ENCODE measurements around the gene FOCAD. TPM values are rescaled to one million over a fixed set of nuclear protein-coding genes. Genes with fewer than 3 reads are reported as not detected.
"Not testable (repeated sequence)": the region's sequence is repeated elsewhere in the genome, so short reads cannot be mapped to it uniquely, and the experiment has no call there.

The FOCAD gene
- polyA plus RNA-seq, 4 donors, result 3.5 to 14.9 (median 6.9) TPM

- Histone ChIP-seq H3K4me3 (ENCODE audit: low read depth in 1 of 3, low read length in 3 of 3) (no peak overlapping the region), H3K9me3 (ENCODE audit: control insufficient read depth in 2 of 2, insufficient read depth in 1 of 2, low read depth in 1 of 2, low read length in 1 of 2) (no peaks in the 10 kb centered on the region), H3K36me3 (ENCODE audit: control insufficient read depth in 3 of 3, insufficient read depth in 2 of 3, low read depth in 1 of 3, low read length in 3 of 3) (no peaks in the 10 kb centered on the region), H3K4me1 (ENCODE audit: control insufficient read depth in 3 of 3, insufficient read depth in 2 of 3, low read depth in 1 of 3, low read length in 2 of 3) (peaks cover 0 to 4% (median 0%) of the 10 kb centered on the region in 3 donors), H3K27ac (ENCODE audit: low read depth in 1 of 3, low read length in 2 of 3) (no peak overlapping the region), H3K27me3 (ENCODE audit: control insufficient read depth in 3 of 3, insufficient read depth in 3 of 3, low read length in 3 of 3) (no peaks in the 10 kb centered on the region)
- FAIRE-seq (no peak), DNase-seq (no peak)
- WGBS, 3 donors, result 35 to 54% (median 47%) methylated on average over 1 of the region's 1 CpG
Measured at GRCh38 chr9:20649381-20649780, 34.7 kb upstream of the FOCAD start.

- Histone ChIP-seq H3K4me1 (ENCODE audit: control insufficient read depth in 3 of 3, insufficient read depth in 2 of 3, low read depth in 1 of 3, low read length in 2 of 3) (peaks cover 0 to 4% (median 0%) of the 10 kb centered on the region in 3 donors), H3K27me3 (ENCODE audit: control insufficient read depth in 3 of 3, insufficient read depth in 3 of 3, low read length in 3 of 3) (no peaks in the 10 kb centered on the region), H3K9me3 (ENCODE audit: control insufficient read depth in 2 of 2, insufficient read depth in 1 of 2, low read depth in 1 of 2, low read length in 1 of 2) (no peaks in the 10 kb centered on the region), H3K36me3 (ENCODE audit: control insufficient read depth in 3 of 3, insufficient read depth in 2 of 3, low read depth in 1 of 3, low read length in 3 of 3) (no peaks in the 10 kb centered on the region), H3K27ac (ENCODE audit: low read depth in 1 of 3, low read length in 2 of 3) (no peak overlapping the region), H3K4me3 (ENCODE audit: low read depth in 1 of 3, low read length in 3 of 3) (no peak overlapping the region)
- 50 to 86% (median 57%) methylated on average over 4 of the region's 4 CpGs for WGBS, 3 donors
- FAIRE-seq, result no peak
- no peak for DNase-seq
Measured at GRCh38 chr9:20650313-20650712, 33.7 kb upstream of the FOCAD start.

GRCh38 chr9:20650750-20651299, 33.2 kb upstream of the FOCAD start:
- H3K36me3 ChIP-seq (ENCODE audit: control insufficient read depth in 3 of 3, insufficient read depth in 2 of 3, low read depth in 1 of 3, low read length in 3 of 3), result no peaks in the 10 kb centered on the region
- H3K9me3 ChIP-seq (ENCODE audit: control insufficient read depth in 2 of 2, insufficient read depth in 1 of 2, low read depth in 1 of 2, low read length in 1 of 2), result no peaks in the 10 kb centered on the region
- H3K4me1 ChIP-seq (ENCODE audit: control insufficient read depth in 3 of 3, insufficient read depth in 2 of 3, low read depth in 1 of 3, low read length in 2 of 3), result peaks cover 0 to 4% (median 0%) of the 10 kb centered on the region in 3 donors
- no peaks in the 10 kb centered on the region for H3K27me3 ChIP-seq (ENCODE audit: control insufficient read depth in 3 of 3, insufficient read depth in 3 of 3, low read length in 3 of 3)
- FAIRE-seq (no peak), DNase-seq (peak; percentile 70 to 75)
- H3K27ac ChIP-seq (ENCODE audit: low read depth in 1 of 3, low read length in 2 of 3), result no peak overlapping the region
- H3K4me3 ChIP-seq (ENCODE audit: low read depth in 1 of 3, low read length in 3 of 3), result no peak overlapping the region
- 35 to 67% (median 47%) methylated on average over 4 of the region's 4 CpGs for WGBS, 3 donors

GRCh38 chr9:20651939-20652338, 32.1 kb upstream of the FOCAD start:
- Histone ChIP-seq H3K4me3 (ENCODE audit: low read depth in 1 of 3, low read length in 3 of 3) (no peak overlapping the region), H3K36me3 (ENCODE audit: control insufficient read depth in 3 of 3, insufficient read depth in 2 of 3, low read depth in 1 of 3, low read length in 3 of 3) (no peaks in the 10 kb centered on the region), H3K27me3 (ENCODE audit: control insufficient read depth in 3 of 3, insufficient read depth in 3 of 3, low read length in 3 of 3) (no peaks in the 10 kb centered on the region), H3K9me3 (ENCODE audit: control insufficient read depth in 2 of 2, insufficient read depth in 1 of 2, low read depth in 1 of 2, low read length in 1 of 2) (no peaks in the 10 kb centered on the region), H3K4me1 (ENCODE audit: control insufficient read depth in 3 of 3, insufficient read depth in 2 of 3, low read depth in 1 of 3, low read length in 2 of 3) (peaks cover 0 to 4% (median 0%) of the 10 kb centered on the region in 3 donors), H3K27ac (ENCODE audit: low read depth in 1 of 3, low read length in 2 of 3) (no peak overlapping the region)
- DNase-seq (no peak), FAIRE-seq (no peak)
- WGBS, 3 donors, result 76 to 82% (median 78%) methylated on average over 4 of the region's 4 CpGs

- WGBS, 3 donors, result 16 to 49% (median 33%) methylated on average over 11 to 23 of the region's 27 CpGs
- DNase-seq; H3K9me3 ChIP-seq (ENCODE audit: control insufficient read depth in 2 of 2, insufficient read depth in 1 of 2, low read depth in 1 of 2, low read length in 1 of 2); H3K4me1 ChIP-seq (ENCODE audit: control insufficient read depth in 3 of 3, insufficient read depth in 2 of 3, low read depth in 1 of 3, low read length in 2 of 3); FAIRE-seq; H3K27me3 ChIP-seq (ENCODE audit: control insufficient read depth in 3 of 3, insufficient read depth in 3 of 3, low read length in 3 of 3); H3K36me3 ChIP-seq (ENCODE audit: control insufficient read depth in 3 of 3, insufficient read depth in 2 of 3, low read depth in 1 of 3, low read length in 3 of 3): not testable (repeated sequence)
- peak overlapping the region; percentile 20 to 57 (median 34) for H3K27ac ChIP-seq (ENCODE audit: low read depth in 1 of 3, low read length in 2 of 3)
- peak overlapping the region in 2 of 3 donors; percentile 39 to 45 for H3K4me3 ChIP-seq (ENCODE audit: low read depth in 1 of 3, low read length in 3 of 3)
Measured at GRCh38 chr9:20658246-20658667, 25.8 kb upstream of the FOCAD start.

- peak overlapping the region in 2 of 3 donors; percentile 39 to 45 for H3K4me3 ChIP-seq (ENCODE audit: low read depth in 1 of 3, low read length in 3 of 3)
- peak; percentile 14 to 54 for DNase-seq
Measured at GRCh38 chr9:20658677-20659473, 25.2 kb upstream of the FOCAD start.

GRCh38 chr9:20659474-20659967, 24.5 kb upstream of the FOCAD start:
- H3K36me3 ChIP-seq (ENCODE audit: control insufficient read depth in 3 of 3, insufficient read depth in 2 of 3, low read depth in 1 of 3, low read length in 3 of 3), result no peaks in the 10 kb centered on the region
- H3K27me3 ChIP-seq (ENCODE audit: control insufficient read depth in 3 of 3, insufficient read depth in 3 of 3, low read length in 3 of 3), result no peaks in the 10 kb centered on the region
- H3K27ac ChIP-seq (ENCODE audit: low read depth in 1 of 3, low read length in 2 of 3), result no peak overlapping the region
- DNase-seq (peak in 1 of 2 donors; percentile 9), FAIRE-seq (no peak)
- WGBS, 3 donors, result 72 to 90% (median 76%) methylated on average over 2 of the region's 2 CpGs
- no peak overlapping the region for H3K4me3 ChIP-seq (ENCODE audit: low read depth in 1 of 3, low read length in 3 of 3)
- H3K4me1 ChIP-seq (ENCODE audit: control insufficient read depth in 3 of 3, insufficient read depth in 2 of 3, low read depth in 1 of 3, low read length in 2 of 3), result peaks cover 0 to 3% (median 0%) of the 10 kb centered on the region in 3 donors
- no peaks in the 10 kb centered on the region for H3K9me3 ChIP-seq (ENCODE audit: control insufficient read depth in 2 of 2, insufficient read depth in 1 of 2, low read depth in 1 of 2, low read length in 1 of 2)

More at GRCh38 chr9:20658677-20659473, 25.2 kb upstream of the FOCAD start:
- no peak for FAIRE-seq
- H3K4me1 ChIP-seq (ENCODE audit: control insufficient read depth in 3 of 3, insufficient read depth in 2 of 3, low read depth in 1 of 3, low read length in 2 of 3), result peaks cover 0 to 3% (median 0%) of the 10 kb centered on the region in 3 donors
- no peaks in the 10 kb centered on the region for H3K9me3 ChIP-seq (ENCODE audit: control insufficient read depth in 2 of 2, insufficient read depth in 1 of 2, low read depth in 1 of 2, low read length in 1 of 2)
- H3K36me3 ChIP-seq (ENCODE audit: control insufficient read depth in 3 of 3, insufficient read depth in 2 of 3, low read depth in 1 of 3, low read length in 3 of 3), result no peaks in the 10 kb centered on the region
- 53 to 66% (median 63%) methylated on average over 13 of the region's 13 CpGs for WGBS, 3 donors
- H3K27me3 ChIP-seq (ENCODE audit: control insufficient read depth in 3 of 3, insufficient read depth in 3 of 3, low read length in 3 of 3), result no peaks in the 10 kb centered on the region
- H3K27ac ChIP-seq (ENCODE audit: low read depth in 1 of 3, low read length in 2 of 3), result peak overlapping the region in 2 of 3 donors; percentile 34 to 57

GRCh38 chr9:20662156-20662555, 21.9 kb upstream of the FOCAD start:
- no peak for DNase-seq
- Histone ChIP-seq H3K4me1 (ENCODE audit: control insufficient read depth in 3 of 3, insufficient read depth in 2 of 3, low read depth in 1 of 3, low read length in 2 of 3) (peaks cover 0 to 3% (median 0%) of the 10 kb centered on the region in 3 donors), H3K27ac (ENCODE audit: low read depth in 1 of 3, low read length in 2 of 3) (no peak overlapping the region), H3K4me3 (ENCODE audit: low read depth in 1 of 3, low read length in 3 of 3) (no peak overlapping the region), H3K27me3 (ENCODE audit: control insufficient read depth in 3 of 3, insufficient read depth in 3 of 3, low read length in 3 of 3) (no peaks in the 10 kb centered on the region), H3K36me3 (ENCODE audit: control insufficient read depth in 3 of 3, insufficient read depth in 2 of 3, low read depth in 1 of 3, low read length in 3 of 3) (peaks cover 0 to 2% (median 0%) of the 10 kb centered on the region in 3 donors), H3K9me3 (ENCODE audit: control insufficient read depth in 2 of 2, insufficient read depth in 1 of 2, low read depth in 1 of 2, low read length in 1 of 2) (no peaks in the 10 kb centered on the region)
- no peak for FAIRE-seq
- 49 to 55% (median 54%) methylated on average over 3 of the region's 3 CpGs for WGBS, 3 donors
